C4-2B (cell line): ENCODE data around the gene C1QTNF6.

Source experiments
- H3K27ac ChIP-seq: fragments of 450-650 bp; 2 replicates; pipeline ENCODE4 v1.5.1; 2017
- ZFX ChIP-seq: fragments of 450-650 bp; IDR thresholded peaks from 2 replicates; pipeline ENCODE4 v1.6.1; 2017
- TF ChIP-seq, protein P1 (sequence below): fragments of 450-650 bp; conservative IDR thresholded peaks from 2 replicates; pipeline ENCODE4 v1.5.1; 2017; ENCODE audit warnings: mild to moderate bottlenecking

Gene C1QTNF6

DNA sequence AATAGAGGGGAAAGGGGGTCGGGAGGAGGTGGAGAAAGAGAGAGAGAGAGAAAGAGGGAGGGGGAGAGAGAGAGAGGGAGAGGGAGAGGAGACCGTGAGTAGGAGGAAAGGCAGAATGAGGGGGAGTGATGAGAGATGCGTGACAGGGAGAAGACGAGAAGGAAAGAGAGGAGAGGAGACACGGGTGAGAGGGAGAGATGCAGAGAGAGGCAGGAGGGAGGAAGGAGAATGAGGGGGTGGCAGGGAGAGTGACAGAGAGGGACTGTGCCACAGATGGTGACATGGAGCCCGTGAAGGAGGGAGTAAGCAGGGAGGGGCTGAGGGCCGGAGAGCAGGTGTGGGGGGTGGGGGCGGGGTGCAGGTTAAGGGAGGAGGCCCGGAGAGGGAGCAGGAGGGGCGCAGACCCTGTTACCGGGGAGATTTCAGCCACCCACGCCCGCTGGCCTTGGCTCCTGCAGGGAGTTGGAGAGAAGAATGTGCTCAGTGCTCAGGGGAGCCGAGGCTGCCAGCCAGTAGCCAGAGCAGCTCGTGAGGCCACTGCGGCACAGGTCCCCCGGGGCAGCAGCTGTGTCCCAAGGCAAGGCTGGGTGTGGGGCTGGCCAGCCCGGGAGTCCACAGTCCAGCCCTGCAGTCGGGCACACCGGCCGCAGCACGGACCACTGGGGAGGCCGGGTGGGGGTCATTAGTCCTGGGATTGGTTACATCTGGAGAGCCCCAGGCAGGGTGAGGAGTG lies 24.3 kb upstream of the C1QTNF6 start, which contains the start of gene SSTR3:
SSTR3 (minus strand) TSS at position 304 of the 733 bp plus-strand sequence. CDS start 4,674 bp downstream, outside the sequence.
- no peak for TF ChIP-seq ZFX
- TF ChIP-seq, protein P1, sequence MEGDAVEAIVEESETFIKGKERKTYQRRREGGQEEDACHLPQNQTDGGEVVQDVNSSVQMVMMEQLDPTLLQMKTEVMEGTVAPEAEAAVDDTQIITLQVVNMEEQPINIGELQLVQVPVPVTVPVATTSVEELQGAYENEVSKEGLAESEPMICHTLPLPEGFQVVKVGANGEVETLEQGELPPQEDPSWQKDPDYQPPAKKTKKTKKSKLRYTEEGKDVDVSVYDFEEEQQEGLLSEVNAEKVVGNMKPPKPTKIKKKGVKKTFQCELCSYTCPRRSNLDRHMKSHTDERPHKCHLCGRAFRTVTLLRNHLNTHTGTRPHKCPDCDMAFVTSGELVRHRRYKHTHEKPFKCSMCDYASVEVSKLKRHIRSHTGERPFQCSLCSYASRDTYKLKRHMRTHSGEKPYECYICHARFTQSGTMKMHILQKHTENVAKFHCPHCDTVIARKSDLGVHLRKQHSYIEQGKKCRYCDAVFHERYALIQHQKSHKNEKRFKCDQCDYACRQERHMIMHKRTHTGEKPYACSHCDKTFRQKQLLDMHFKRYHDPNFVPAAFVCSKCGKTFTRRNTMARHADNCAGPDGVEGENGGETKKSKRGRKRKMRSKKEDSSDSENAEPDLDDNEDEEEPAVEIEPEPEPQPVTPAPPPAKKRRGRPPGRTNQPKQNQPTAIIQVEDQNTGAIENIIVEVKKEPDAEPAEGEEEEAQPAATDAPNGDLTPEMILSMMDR, result no peak
- H3K27ac ChIP-seq, result no peak within 1 kb of the TSS

- H3K27ac ChIP-seq, result no peak overlapping the region
- TF ChIP-seq ZFX, result no peak
- TF ChIP-seq, protein P1, result no peak
Observed at GRCh38 chr22:37211866-37212173, 23.8 kb upstream of the C1QTNF6 start.

- TF ChIP-seq, protein P1, result no peak
- no peak for TF ChIP-seq ZFX
- no peak overlapping the region for H3K27ac ChIP-seq
Observed at GRCh38 chr22:37211075-37211865, 23.2 kb upstream of the C1QTNF6 start.

DNA sequence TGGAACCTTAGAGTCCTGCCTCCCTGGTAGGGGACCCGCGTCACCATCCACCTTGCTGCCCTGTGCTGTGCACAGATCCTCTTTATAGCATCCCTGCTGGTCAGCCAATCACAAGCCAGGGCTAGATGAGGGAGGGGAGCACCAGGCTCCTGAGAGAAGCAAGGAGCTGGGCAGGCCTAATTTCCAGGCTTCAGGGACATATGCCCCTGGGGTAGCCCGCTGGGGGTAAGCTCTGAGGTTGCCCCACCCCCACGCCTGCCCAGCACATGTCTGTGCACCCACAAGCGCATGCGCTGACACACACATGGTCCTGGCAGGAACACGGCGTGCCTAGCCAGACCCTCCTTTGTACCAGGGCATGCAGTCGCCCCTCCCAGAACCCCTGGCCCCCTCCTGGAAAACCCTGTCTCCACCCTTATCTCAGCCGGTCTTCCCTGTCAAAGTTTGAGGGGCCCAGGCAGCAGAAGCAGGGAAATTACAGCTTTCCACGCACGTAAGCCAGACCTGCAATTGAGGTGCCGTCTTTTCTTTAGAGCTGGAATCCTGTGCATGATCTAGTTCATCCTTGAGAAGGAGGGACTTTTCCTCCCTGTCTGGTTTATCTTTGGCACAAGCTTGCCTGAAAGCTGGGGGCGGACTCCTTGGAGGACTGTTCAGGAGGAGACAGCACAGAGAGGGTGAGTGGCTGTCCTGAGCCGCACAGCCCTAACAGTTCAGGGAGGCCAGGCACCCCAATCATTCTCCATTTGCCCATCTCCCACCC lies 22.2 kb upstream of the C1QTNF6 start:
- H3K27ac ChIP-seq, result no peak overlapping the region
- no peak for TF ChIP-seq ZFX

- H3K27ac ChIP-seq, result no peak overlapping the region
- TF ChIP-seq, protein P1, result no peak
- no peak for TF ChIP-seq ZFX
Observed at GRCh38 chr22:37209140-37209845, 21.2 kb upstream of the C1QTNF6 start.

- TF ChIP-seq ZFX, result no peak
Observed at GRCh38 chr22:37208401-37209139, 20.5 kb upstream of the C1QTNF6 start.

DNA sequence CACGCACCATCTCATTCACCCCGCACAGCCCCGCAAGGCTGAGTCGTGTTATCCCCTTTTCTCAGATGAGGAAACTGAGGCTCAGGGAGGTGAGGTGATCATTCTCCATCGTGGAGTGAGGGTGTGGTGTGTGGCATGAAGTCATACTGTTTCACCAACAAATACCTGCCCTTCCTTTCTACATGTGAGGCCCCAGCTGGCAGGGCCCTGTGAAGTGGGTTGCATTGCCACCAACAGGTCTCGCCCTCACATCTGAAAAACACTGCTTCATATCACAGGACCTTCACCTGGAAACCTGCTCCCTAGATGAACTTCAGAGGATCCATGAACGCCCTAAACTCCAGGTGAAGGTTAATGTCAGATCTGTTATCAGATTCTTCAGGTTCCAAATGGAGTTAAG lies 19.9 kb upstream of the C1QTNF6 start:
- TF ChIP-seq ZFX, result no peak
- TF ChIP-seq, protein P1, result no peak
- no peak overlapping the region for H3K27ac ChIP-seq

More at GRCh38 chr22:37208401-37209139, 20.5 kb upstream of the C1QTNF6 start:
- no peak overlapping the region for H3K27ac ChIP-seq
